Adrenal gland (tissue), 5 donors: ENCODE data around the gene COG6.

ENCODE experiments used
- POLR2A ChIP-seq, 2 donors: fragments of 450-650 bp; IDR thresholded peaks; one replicate each; pipeline ENCODE4 v1.6.1; 2017; ENCODE audit warnings: antibody characterized with exemption in 2 of 2, mild to moderate bottlenecking in 2 of 2, moderate library complexity in 1 of 2
- TF ChIP-seq, protein P1 (sequence below), 6 experiments: fragments of 450-650 bp in 4 of 6; fragments of 200-600 bp in 2 of 6; sonication (generic) in 1 of 6; IDR thresholded peaks; 1 replicate in 5 of 6; 2 replicates in 1 of 6; pipeline versions ENCODE4 v1.5.1 to v1.8.0; 2016 to 2021; ENCODE audit warnings: antibody characterized with exemption in 6 of 6, mild to moderate bottlenecking in 2 of 6, moderate library complexity in 1 of 6
- donor health status: DM: no; HTN: no; CAD: no.

DNA sequence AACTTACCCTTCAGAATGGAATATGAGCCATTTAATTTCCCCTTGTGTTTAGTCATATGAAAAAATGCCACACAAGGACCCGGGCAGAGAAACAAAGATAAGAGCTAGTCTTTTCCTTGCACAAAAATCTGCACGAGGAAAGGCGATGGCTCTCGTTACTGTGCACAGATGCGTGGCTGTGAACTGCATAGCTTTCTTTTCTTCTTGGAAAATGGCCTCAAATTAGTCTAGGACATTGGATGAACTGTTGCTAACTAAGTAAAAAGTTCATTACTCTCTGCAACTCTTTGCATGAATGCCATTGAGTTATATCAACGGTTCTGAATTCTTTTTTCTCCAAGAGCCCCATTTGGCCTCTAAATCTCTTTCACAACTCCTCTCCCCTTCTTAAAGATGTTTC lies 125.2 kb downstream of the COG6 start:
- TF ChIP-seq, protein P1, sequence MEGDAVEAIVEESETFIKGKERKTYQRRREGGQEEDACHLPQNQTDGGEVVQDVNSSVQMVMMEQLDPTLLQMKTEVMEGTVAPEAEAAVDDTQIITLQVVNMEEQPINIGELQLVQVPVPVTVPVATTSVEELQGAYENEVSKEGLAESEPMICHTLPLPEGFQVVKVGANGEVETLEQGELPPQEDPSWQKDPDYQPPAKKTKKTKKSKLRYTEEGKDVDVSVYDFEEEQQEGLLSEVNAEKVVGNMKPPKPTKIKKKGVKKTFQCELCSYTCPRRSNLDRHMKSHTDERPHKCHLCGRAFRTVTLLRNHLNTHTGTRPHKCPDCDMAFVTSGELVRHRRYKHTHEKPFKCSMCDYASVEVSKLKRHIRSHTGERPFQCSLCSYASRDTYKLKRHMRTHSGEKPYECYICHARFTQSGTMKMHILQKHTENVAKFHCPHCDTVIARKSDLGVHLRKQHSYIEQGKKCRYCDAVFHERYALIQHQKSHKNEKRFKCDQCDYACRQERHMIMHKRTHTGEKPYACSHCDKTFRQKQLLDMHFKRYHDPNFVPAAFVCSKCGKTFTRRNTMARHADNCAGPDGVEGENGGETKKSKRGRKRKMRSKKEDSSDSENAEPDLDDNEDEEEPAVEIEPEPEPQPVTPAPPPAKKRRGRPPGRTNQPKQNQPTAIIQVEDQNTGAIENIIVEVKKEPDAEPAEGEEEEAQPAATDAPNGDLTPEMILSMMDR (IDR thresholded peaks at IDR 0.05), result no peak
- TF ChIP-seq POLR2A (IDR thresholded peaks at IDR 0.05), result no peak
